Sciatic nerve (tissue), 2 donors: ENCODE results near the gene HUWE1. TPM values are rescaled to one million over a fixed set of nuclear protein-coding genes. Genes with fewer than 3 reads are reported as not detected.
"Not testable (repeated sequence)": the region's sequence is repeated elsewhere in the genome, so short reads cannot be mapped to it uniquely, and the experiment has no call there.

ENCODE experiments used
- ATAC-seq: fragments of 200-7000 bp; cut with Tn5 transposase; one replicate; pipeline ENCODE4 v1.9.1; 2020; ENCODE audit warnings: mild to moderate bottlenecking, moderate library complexity
- DNase-seq: peaks from one replicate; pipeline ENCODE4 v3.0.0-alpha.2; 2020; ENCODE audit warnings: low spot score
- intact Hi-C: fragments of 100-400 bp; cut with DNase I; formaldehyde crosslinking; loops from one replicate; pipeline ENCODE4 v1.14.2; 2022
- microRNA-seq: library from miRNA; unstranded; fragments of <30 nt; microRNA quantifications from one replicate; pipeline ENCODE4 v1.2.0, GENCODE V29; 2020
- total RNA-seq: library from RNA; stranded (reverse); fragmentation: NEBNext Ultra II Directional; extraction: Animal tissue kit (Norgen Biotek cat#: 25700); gene quantifications from one replicate; pipeline ENCODE4 v1.2.1, GENCODE V29; 2021
- donor health status: DM: no; HTN: no; CAD: no.
- donor health status: DM: no; HTN: no; CAD: no.

The HUWE1 gene
- total RNA-seq, 1 donor from 2014 or later, result 202 TPM

GRCh38 chrX:53550756-53551463 lies 135.6 kb downstream of the HUWE1 start:
- no peak for ATAC-seq
- no peak for DNase-seq
- intact Hi-C loops, result no loop called here

- ATAC-seq (no peak), DNase-seq (no peak)
- intact Hi-C loops, result no loop called here
Observed at GRCh38 chrX:53547668-53548067, 138.9 kb downstream of the HUWE1 start.

- intact Hi-C loops, result no loop called here
- no peak for DNase-seq
- no peak for ATAC-seq
Observed at GRCh38 chrX:53544936-53545335, 141.6 kb downstream of the HUWE1 start.

- intact Hi-C loops, result loop anchor here (10.0 kb wide), 1 partner anchor 254 kb away; the partner anchor contains the start of gene IQSEC2
- ATAC-seq (no peak), DNase-seq (no peak)
Observed at GRCh38 chrX:53538781-53539180, 147.7 kb downstream of the HUWE1 start.

- ATAC-seq, DNase-seq: not testable (repeated sequence)
- intact Hi-C loops, result loop anchor here (10.0 kb wide), 1 partner anchor 247 kb away; the partner anchor contains the start of gene IQSEC2
Observed at GRCh38 chrX:53531255-53531966, 155.1 kb downstream of the HUWE1 start.

- no peak for DNase-seq
- intact Hi-C loops, result no loop called here
- ATAC-seq, result no peak
Observed at GRCh38 chrX:53526999-53527398, 159.5 kb downstream of the HUWE1 start.

- DNase-seq (no peak), ATAC-seq (no peak)
- intact Hi-C loops, result no loop called here
Observed at GRCh38 chrX:53511322-53511721, 175.2 kb downstream of the HUWE1 start.

- intact Hi-C loops, ATAC-seq: not testable (repeated sequence)
Observed at GRCh38 chrX:53504035-53504434, 182.5 kb downstream of the HUWE1 start.

GRCh38 chrX:53494436-53494835 lies 192.1 kb downstream of the HUWE1 start:
- intact Hi-C loops, result no loop called here
- no peak for ATAC-seq
- no peak for DNase-seq

More at GRCh38 chrX:53504035-53504434, 182.5 kb downstream of the HUWE1 start:
- DNase-seq, result not testable (repeated sequence)

GRCh38 chrX:53486285-53486684 lies 200.2 kb downstream of the HUWE1 start:
- intact Hi-C loops, result no loop called here
- DNase-seq (no peak), ATAC-seq (no peak)

GRCh38 chrX:53483838-53484405 lies 202.6 kb downstream of the HUWE1 start:
- ATAC-seq, result no peak
- no peak for DNase-seq
- intact Hi-C loops, result no loop called here

GRCh38 chrX:53483416-53483815 lies 203.1 kb downstream of the HUWE1 start:
- intact Hi-C loops, result no loop called here

More at GRCh38 chrX:53483416-53483815, 203.1 kb downstream of the HUWE1 start:
- DNase-seq, result no peak
- ATAC-seq, result no peak

Small RNA genes within 50 kb of the gene (microRNA-seq; reads per million reads assigned to microRNA genes)
- gene MIR98 (4,333 reads per million, percentile 92 among the genes with 10 or more reads in this experiment), gene MIRLET7F2 (1,532 reads per million, percentile 86 among the genes with 10 or more reads in this experiment)
